Epithelial cell of alveolus of lung (primary cell): ENCODE measurements around the gene PIM1. TPM values are rescaled to one million over a fixed set of nuclear protein-coding genes. Genes with fewer than 3 reads are reported as not detected.

Source experiments
- total RNA-seq: library from RNA; depleted of rRNA; stranded (reverse); fragments of >200 nt; gene quantifications from 2 replicates; pipeline ENCODE4 v1.2.1, GENCODE V29; 2015

The PIM1 gene
- total RNA-seq = 29.9 and 45.4 TPM in 2 replicates

GRCh38 chr6:37169496-37170272 lies at the start of gene PIM1:
PIM1 (plus strand) TSS chr6:37170152; CDS start chr6:37170576, 424 bp downstream.

Other genes starting within 250 kb of the PIM1 start
- gene PI16, start 215.4 kb upstream of the PIM1 start, total RNA-seq = under 0.01 TPM in 1 of 2 replicates, not detected in the other
- 189 and 265 TPM in 2 replicates for gene MTCH1, start 184.0 kb upstream of the PIM1 start, total RNA-seq
- gene FGD2, start 164.5 kb upstream of the PIM1 start, total RNA-seq = not detected in 2 replicates
- gene TBC1D22B, start 87.6 kb downstream of the PIM1 start, total RNA-seq = 9.3 and 9.4 TPM in 2 replicates
- 1.6 and 2.5 TPM in 2 replicates for gene TMEM217, start 88.0 kb downstream of the PIM1 start, total RNA-seq
- gene RNF8, start 183.8 kb downstream of the PIM1 start, total RNA-seq = 11.7 and 12.7 TPM in 2 replicates